ENCODE measurements around the gene UBE2L5. TPM values are rescaled to one million over a fixed set of nuclear protein-coding genes. Genes with fewer than 3 reads are reported as not detected.

Gene UBE2L5
- total RNA-seq, 4 donors from 2014 or later: not detected

DNA sequence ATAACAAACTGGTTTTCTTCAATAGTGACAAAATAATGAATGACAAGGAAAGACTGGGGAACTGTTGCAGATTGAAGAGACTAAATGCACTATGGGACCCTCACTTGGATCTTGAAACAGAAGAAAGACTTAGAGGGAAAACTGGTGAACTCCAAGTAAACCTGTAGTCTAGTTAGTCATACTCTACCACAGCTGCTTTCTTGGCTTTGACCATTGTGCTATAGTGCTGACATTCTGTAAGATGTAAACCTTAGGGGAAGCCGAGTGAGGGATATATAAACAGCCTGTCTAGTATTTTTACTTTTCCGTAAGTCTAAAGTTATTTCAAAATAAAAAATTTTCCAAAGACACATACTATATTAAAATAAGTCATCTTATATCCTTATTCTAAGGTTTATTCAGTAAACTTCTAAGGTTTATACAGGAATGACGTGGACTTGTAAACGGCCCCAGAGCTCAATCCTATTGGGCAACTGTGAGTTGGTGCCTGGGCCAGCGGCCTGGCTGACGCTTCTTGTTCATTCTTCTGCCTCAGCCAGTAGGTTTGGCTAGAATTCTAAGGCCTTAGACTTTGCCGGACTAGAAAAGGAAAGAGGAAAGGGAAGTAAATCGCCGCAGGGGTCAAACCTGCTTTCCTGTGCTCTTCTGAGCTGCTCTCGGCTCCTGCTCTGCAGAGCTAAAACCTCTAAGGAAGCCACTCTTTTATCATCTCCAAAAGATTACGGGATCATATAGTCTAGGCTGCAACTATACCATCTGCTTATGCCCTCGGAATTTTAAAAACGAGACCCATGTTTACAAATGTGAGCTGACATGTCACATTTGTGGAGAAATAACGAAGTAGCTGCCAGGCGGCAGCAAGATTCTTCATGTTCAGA, 33.6 kb upstream of the UBE2L5 start:
- ATAC-seq (no peak), DNase-seq (peak in 1 of 2 donors; percentile 50)
- in situ Hi-C loops (cut with MboI; ENCODE audit: low sequenced_read_pairs in 4 of 4): no loop called here
- Histone ChIP-seq H3K4me1 (no peaks in the 10 kb centered on the region), H3K36me3 (no peaks in the 10 kb centered on the region), H3K27ac (peak overlapping the region in 2 of 4 donors; percentile 13 to 31), H3K4me3 (no peak overlapping the region), H3K9me3 (no peaks in the 10 kb centered on the region), H3K27me3 (no peaks in the 10 kb centered on the region)
- TF ChIP-seq CTCF (IDR thresholded peaks at IDR 0.05 in 4 of 5, conservative IDR thresholded peaks at IDR 0.05 in 1 of 5) (no peak), POLR2A (IDR thresholded peaks at IDR 0.05) (no peak)
- intact Hi-C loops (cut with DNase I; ENCODE audit: low total_unique reads): no loop called here

- Histone ChIP-seq H3K9me3 (no peaks in the 10 kb centered on the region), H3K27me3 (no peaks in the 10 kb centered on the region), H3K4me1 (peaks cover 0 to 7% of the 10 kb centered on the region in 2 donors), H3K27ac (no peak overlapping the region), H3K36me3 (no peaks in the 10 kb centered on the region), H3K4me3 (no peak overlapping the region)
- no peak for DNase-seq
- TF ChIP-seq CTCF (IDR thresholded peaks at IDR 0.05 in 4 of 5, conservative IDR thresholded peaks at IDR 0.05 in 1 of 5) (no peak), POLR2A (IDR thresholded peaks at IDR 0.05) (no peak)
- no peak for ATAC-seq
- intact Hi-C loops (cut with DNase I; ENCODE audit: low total_unique reads) (no loop called here), in situ Hi-C loops (cut with MboI; ENCODE audit: low sequenced_read_pairs in 4 of 4) (no loop called here)
Observed at GRCh38 chr13:30391956-30392680, 30.2 kb upstream of the UBE2L5 start.

GRCh38 chr13:30392681-30393045, 29.6 kb upstream of the UBE2L5 start:
- Histone ChIP-seq H3K36me3 (no peaks in the 10 kb centered on the region), H3K4me1 (peaks cover 0 to 7% of the 10 kb centered on the region in 2 donors), H3K9me3 (no peaks in the 10 kb centered on the region), H3K4me3 (no peak overlapping the region), H3K27ac (no peak overlapping the region), H3K27me3 (no peaks in the 10 kb centered on the region)
- intact Hi-C loops (cut with DNase I; ENCODE audit: low total_unique reads) (no loop called here), in situ Hi-C loops (cut with MboI; ENCODE audit: low sequenced_read_pairs in 4 of 4) (no loop called here)
- TF ChIP-seq POLR2A (IDR thresholded peaks at IDR 0.05) (no peak), CTCF (IDR thresholded peaks at IDR 0.05 in 4 of 5, conservative IDR thresholded peaks at IDR 0.05 in 1 of 5) (no peak)
- ATAC-seq (no peak), DNase-seq (no peak)

DNA sequence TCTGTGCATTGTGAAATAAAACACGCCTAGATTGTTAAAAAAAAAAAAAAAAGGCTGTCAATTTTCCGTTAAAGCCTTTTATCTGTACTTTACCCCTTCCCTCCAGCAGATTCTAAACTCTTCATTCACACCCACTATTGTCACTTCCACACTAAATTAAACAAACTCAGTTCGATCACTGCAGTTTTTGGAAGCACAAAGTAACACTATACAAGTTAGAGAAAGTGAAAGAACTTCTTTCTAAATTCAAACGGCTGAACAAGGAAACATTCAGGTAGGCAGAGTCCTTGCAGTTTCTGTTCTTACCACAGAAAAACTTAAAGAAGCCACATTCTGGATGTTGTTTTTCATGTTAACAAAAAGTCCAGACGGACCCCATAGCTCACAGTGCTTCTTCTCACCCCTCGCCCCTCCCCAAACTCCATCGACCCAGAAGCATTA, 27.5 kb upstream of the UBE2L5 start:
- H3K9me3 ChIP-seq: no peaks in the 10 kb centered on the region
- H3K27me3 ChIP-seq: no peaks in the 10 kb centered on the region
- in situ Hi-C loops (cut with MboI; ENCODE audit: low sequenced_read_pairs in 4 of 4) (no loop called here), intact Hi-C loops (cut with DNase I; ENCODE audit: low total_unique reads) (loop anchor here (1.0 to 5.0 kb wide), 4 partner anchors 14 to 87 kb away; partner anchors contain the start of genes KATNAL1 and UBE2L5)
- H3K4me1 ChIP-seq: peaks cover 0 to 7% of the 10 kb centered on the region in 2 donors
- H3K36me3 ChIP-seq: no peaks in the 10 kb centered on the region
- peak overlapping the region; percentile 59 to 80 (median 69) for H3K4me3 ChIP-seq
- no peak for TF ChIP-seq POLR2A (IDR thresholded peaks at IDR 0.05)
- TF ChIP-seq CTCF (IDR thresholded peaks at IDR 0.05 in 4 of 5, conservative IDR thresholded peaks at IDR 0.05 in 1 of 5): no peak
- peak; percentile 4 to 16 for ATAC-seq
- DNase-seq: no peak
- peak overlapping the region; percentile 72 to 86 (median 83) for H3K27ac ChIP-seq

Measured in gastrocnemius medialis (tissue), 4 donors.